ENCODE measurements around the gene METTL22.

The METTL22 gene

GRCh38 chr16:8619671-8620370, 1.7 kb upstream of the METTL22 start:
- H3K27me3 Mint-ChIP-seq: no peaks in the 10 kb centered on the region
- H3K36me3 Mint-ChIP-seq: no peaks in the 10 kb centered on the region
- no peaks in the 10 kb centered on the region for H3K9me3 Mint-ChIP-seq (ENCODE audit: low read depth)
- H3K4me1 Mint-ChIP-seq (ENCODE audit: low read depth): peaks cover 28% of the 10 kb centered on the region
- H3K27ac Mint-ChIP-seq: no peak overlapping the region
- H3K4me3 Mint-ChIP-seq: no peak overlapping the region

GRCh38 chr16:8620535-8620934, 963 bp upstream of the METTL22 start:
- no peaks in the 10 kb centered on the region for H3K36me3 Mint-ChIP-seq
- peak overlapping the region; percentile 98 for H3K4me3 Mint-ChIP-seq
- H3K27ac Mint-ChIP-seq: peak overlapping the region; percentile 91
- no peaks in the 10 kb centered on the region for H3K27me3 Mint-ChIP-seq
- H3K9me3 Mint-ChIP-seq (ENCODE audit: low read depth): no peaks in the 10 kb centered on the region
- H3K4me1 Mint-ChIP-seq (ENCODE audit: low read depth): peaks cover 31% of the 10 kb centered on the region

- H3K27ac Mint-ChIP-seq: peak overlapping the region; percentile 91
- H3K36me3 Mint-ChIP-seq: no peaks in the 10 kb centered on the region
- peaks cover 31% of the 10 kb centered on the region for H3K4me1 Mint-ChIP-seq (ENCODE audit: low read depth)
- no peaks in the 10 kb centered on the region for H3K9me3 Mint-ChIP-seq (ENCODE audit: low read depth)
- H3K27me3 Mint-ChIP-seq: no peaks in the 10 kb centered on the region
- H3K4me3 Mint-ChIP-seq: peak overlapping the region; percentile 98
Measured at GRCh38 chr16:8621222-8621571, 301 bp upstream of the METTL22 start.

GRCh38 chr16:8622315-8622656, 788 bp downstream of the METTL22 start:
- Mint-ChIP-seq H3K27me3 (no peaks in the 10 kb centered on the region), H3K4me1 (ENCODE audit: low read depth) (peaks cover 36% of the 10 kb centered on the region), H3K9me3 (ENCODE audit: low read depth) (no peaks in the 10 kb centered on the region), H3K4me3 (peak overlapping the region; percentile 98), H3K27ac (peak overlapping the region; percentile 91), H3K36me3 (no peaks in the 10 kb centered on the region)

GRCh38 chr16:8623634-8624033, 2.1 kb downstream of the METTL22 start:
- Mint-ChIP-seq H3K27ac (no peak overlapping the region), H3K27me3 (no peaks in the 10 kb centered on the region), H3K9me3 (ENCODE audit: low read depth) (no peaks in the 10 kb centered on the region), H3K36me3 (peaks cover 5% of the 10 kb centered on the region), H3K4me1 (ENCODE audit: low read depth) (peaks cover 38% of the 10 kb centered on the region), H3K4me3 (peak overlapping the region; percentile 43)

GRCh38 chr16:8625491-8626087, 4.1 kb downstream of the METTL22 start:
- Mint-ChIP-seq H3K27me3 (no peaks in the 10 kb centered on the region), H3K4me1 (ENCODE audit: low read depth) (peaks cover 38% of the 10 kb centered on the region), H3K27ac (no peak overlapping the region), H3K9me3 (ENCODE audit: low read depth) (no peaks in the 10 kb centered on the region), H3K4me3 (no peak overlapping the region), H3K36me3 (peaks cover 7% of the 10 kb centered on the region)

GRCh38 chr16:8626946-8627345, 5.4 kb downstream of the METTL22 start:
- H3K4me1 Mint-ChIP-seq (ENCODE audit: low read depth): peaks cover 32% of the 10 kb centered on the region
- H3K4me3 Mint-ChIP-seq: no peak overlapping the region
- no peaks in the 10 kb centered on the region for H3K27me3 Mint-ChIP-seq
- H3K36me3 Mint-ChIP-seq: peaks cover 7% of the 10 kb centered on the region
- peak overlapping the region; percentile 41 for H3K27ac Mint-ChIP-seq
- H3K9me3 Mint-ChIP-seq (ENCODE audit: low read depth): no peaks in the 10 kb centered on the region

GRCh38 chr16:8627456-8627855, 6.0 kb downstream of the METTL22 start:
- peaks cover 7% of the 10 kb centered on the region for H3K36me3 Mint-ChIP-seq
- peaks cover 27% of the 10 kb centered on the region for H3K4me1 Mint-ChIP-seq (ENCODE audit: low read depth)
- H3K4me3 Mint-ChIP-seq: no peak overlapping the region
- no peaks in the 10 kb centered on the region for H3K9me3 Mint-ChIP-seq (ENCODE audit: low read depth)
- H3K27ac Mint-ChIP-seq: no peak overlapping the region
- H3K27me3 Mint-ChIP-seq: no peaks in the 10 kb centered on the region

- H3K36me3 Mint-ChIP-seq: peaks cover 7% of the 10 kb centered on the region
- no peak overlapping the region for H3K27ac Mint-ChIP-seq
Measured at GRCh38 chr16:8628981-8629725, 7.7 kb downstream of the METTL22 start.

GRCh38 chr16:8630255-8630953, 8.9 kb downstream of the METTL22 start:
- H3K27ac Mint-ChIP-seq: no peak overlapping the region
- peaks cover 7% of the 10 kb centered on the region for H3K36me3 Mint-ChIP-seq
- peaks cover 7% of the 10 kb centered on the region for H3K4me1 Mint-ChIP-seq (ENCODE audit: low read depth)
- H3K4me3 Mint-ChIP-seq: no peak overlapping the region
- no peaks in the 10 kb centered on the region for H3K27me3 Mint-ChIP-seq
- H3K9me3 Mint-ChIP-seq (ENCODE audit: low read depth): no peaks in the 10 kb centered on the region

More at GRCh38 chr16:8628981-8629725, 7.7 kb downstream of the METTL22 start:
- no peaks in the 10 kb centered on the region for H3K9me3 Mint-ChIP-seq (ENCODE audit: low read depth)
- no peaks in the 10 kb centered on the region for H3K27me3 Mint-ChIP-seq
- no peak overlapping the region for H3K4me3 Mint-ChIP-seq
- peaks cover 15% of the 10 kb centered on the region for H3K4me1 Mint-ChIP-seq (ENCODE audit: low read depth)

GRCh38 chr16:8631373-8631772, 9.9 kb downstream of the METTL22 start:
- H3K4me3 Mint-ChIP-seq: no peak overlapping the region
- no peaks in the 10 kb centered on the region for H3K9me3 Mint-ChIP-seq (ENCODE audit: low read depth)
- no peak overlapping the region for H3K27ac Mint-ChIP-seq
- H3K36me3 Mint-ChIP-seq: peaks cover 7% of the 10 kb centered on the region
- peaks cover 7% of the 10 kb centered on the region for H3K4me1 Mint-ChIP-seq (ENCODE audit: low read depth)
- H3K27me3 Mint-ChIP-seq: no peaks in the 10 kb centered on the region

- peaks cover 6% of the 10 kb centered on the region for H3K4me1 Mint-ChIP-seq (ENCODE audit: low read depth)
- no peak overlapping the region for H3K27ac Mint-ChIP-seq
- no peaks in the 10 kb centered on the region for H3K27me3 Mint-ChIP-seq
- H3K4me3 Mint-ChIP-seq: no peak overlapping the region
- peaks cover 9% of the 10 kb centered on the region for H3K36me3 Mint-ChIP-seq
- H3K9me3 Mint-ChIP-seq (ENCODE audit: low read depth): no peaks in the 10 kb centered on the region
Measured at GRCh38 chr16:8631818-8632465, 10.4 kb downstream of the METTL22 start.

GRCh38 chr16:8632675-8633182, 11.2 kb downstream of the METTL22 start:
- Mint-ChIP-seq H3K27me3 (no peaks in the 10 kb centered on the region), H3K4me1 (ENCODE audit: low read depth) (peaks cover 2% of the 10 kb centered on the region), H3K4me3 (no peak overlapping the region), H3K27ac (no peak overlapping the region), H3K9me3 (ENCODE audit: low read depth) (no peaks in the 10 kb centered on the region), H3K36me3 (peaks cover 7% of the 10 kb centered on the region)

- Mint-ChIP-seq H3K4me1 (ENCODE audit: low read depth) (no peaks in the 10 kb centered on the region), H3K9me3 (ENCODE audit: low read depth) (no peaks in the 10 kb centered on the region), H3K4me3 (no peak overlapping the region), H3K27ac (no peak overlapping the region), H3K36me3 (peaks cover 2% of the 10 kb centered on the region), H3K27me3 (no peaks in the 10 kb centered on the region)
Measured at GRCh38 chr16:8634991-8635736, 13.7 kb downstream of the METTL22 start.

All from activated naive CD8-positive, alpha-beta T cell (primary cell).